ENCODE data around the gene TAS2R1.
"Not testable (repeated sequence)": the region's sequence is repeated elsewhere in the genome, so short reads cannot be mapped to it uniquely, and the experiment has no call there.

TAS2R1 gene

DNA sequence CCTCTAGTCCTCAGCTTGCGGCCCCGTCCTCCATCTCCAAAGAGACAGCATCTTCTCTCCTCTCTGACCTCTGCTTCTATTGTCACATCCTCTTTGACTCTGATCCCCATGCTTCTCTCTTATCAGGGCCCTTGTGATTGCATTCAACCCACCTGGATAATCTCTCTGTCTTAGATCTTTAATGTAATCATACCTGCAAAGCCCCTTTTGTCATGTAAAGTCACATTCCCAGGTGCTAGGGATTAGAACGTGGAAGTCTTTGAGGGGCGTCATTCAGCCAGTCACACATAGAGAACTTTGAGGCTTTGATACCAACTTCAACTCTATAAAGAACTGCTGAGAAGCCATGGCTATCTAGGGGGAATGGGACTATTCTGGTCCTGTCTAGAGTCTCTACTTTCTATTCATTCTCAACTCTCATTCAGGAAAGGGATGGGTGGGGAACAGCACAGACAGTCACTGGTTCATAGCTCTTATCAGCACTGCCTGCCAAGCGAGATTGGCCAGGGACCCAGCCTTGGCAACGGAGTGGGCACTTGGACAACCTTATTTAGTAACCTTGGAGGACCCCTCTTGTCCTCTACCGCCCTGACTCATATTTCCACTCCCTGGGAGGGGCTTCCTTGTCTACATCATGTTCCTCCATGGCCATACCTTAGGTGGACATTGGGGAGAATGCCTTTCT lies 29.0 kb downstream of the TAS2R1 start:
- Histone ChIP-seq H3K4me1 (ENCODE audit: control insufficient read depth, insufficient read depth, low read length) (peaks cover 8% of the 10 kb centered on the region), H3K36me3 (ENCODE audit: control insufficient read depth, insufficient read depth, low read length) (no peaks in the 10 kb centered on the region), H3K27me3 (ENCODE audit: control insufficient read depth, insufficient read depth, low read length) (peaks cover 8% of the 10 kb centered on the region), H3K9me3 (ENCODE audit: control insufficient read depth, low read length) (no peaks in the 10 kb centered on the region), H3K9ac (ENCODE audit: low read length) (no peak overlapping the region), H3K4me3 (ENCODE audit: low read length) (no peak overlapping the region)

DNA sequence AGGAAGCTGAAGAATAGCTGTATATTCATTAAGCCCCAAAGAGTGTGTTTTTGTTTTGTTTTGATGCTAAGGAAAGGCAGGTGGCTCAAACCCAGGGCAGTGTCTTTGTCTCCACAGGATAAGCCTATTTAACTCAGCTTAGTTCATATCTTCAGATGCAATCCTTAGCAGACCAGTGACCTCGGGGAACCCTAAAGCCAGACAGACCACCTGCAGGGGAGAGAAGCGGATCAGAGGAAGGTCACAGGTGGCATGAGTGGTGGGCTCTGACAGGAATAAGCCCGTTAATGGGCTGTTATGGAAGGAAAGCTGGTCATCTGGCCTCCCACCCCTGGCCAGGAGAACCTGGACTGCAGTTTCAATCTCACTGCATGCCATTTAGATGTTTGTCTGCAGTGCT lies 30.8 kb downstream of the TAS2R1 start:
- Histone ChIP-seq H3K27me3 (ENCODE audit: control insufficient read depth, insufficient read depth, low read length) (peaks cover 8% of the 10 kb centered on the region), H3K4me3 (ENCODE audit: low read length) (no peak overlapping the region), H3K36me3 (ENCODE audit: control insufficient read depth, insufficient read depth, low read length) (no peaks in the 10 kb centered on the region), H3K9ac (ENCODE audit: low read length) (no peak overlapping the region), H3K9me3 (ENCODE audit: control insufficient read depth, low read length) (no peaks in the 10 kb centered on the region), H3K4me1 (ENCODE audit: control insufficient read depth, insufficient read depth, low read length) (peaks cover 8% of the 10 kb centered on the region)

DNA sequence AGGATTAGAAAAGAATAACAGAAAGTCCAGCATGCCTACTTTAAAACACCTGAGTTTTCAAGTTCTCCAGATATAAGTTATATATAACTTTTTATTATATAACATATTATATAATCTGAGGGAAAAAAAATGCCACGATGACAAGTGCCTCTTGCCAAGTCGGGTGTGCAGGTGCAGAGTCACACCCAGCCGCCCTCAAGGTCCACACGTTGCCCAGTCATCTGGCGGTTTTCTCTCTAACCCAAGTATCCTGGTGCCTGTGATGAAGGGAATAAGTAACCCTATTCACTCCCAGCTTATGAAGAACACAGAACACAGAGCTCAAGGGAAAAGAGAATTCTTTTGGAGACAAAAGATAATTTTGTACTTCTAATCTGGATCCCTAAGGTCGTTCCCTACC lies 31.8 kb downstream of the TAS2R1 start:
- H3K9me3 ChIP-seq (ENCODE audit: control insufficient read depth, low read length); H3K4me3 ChIP-seq (ENCODE audit: low read length); H3K9ac ChIP-seq (ENCODE audit: low read length); H3K4me1 ChIP-seq (ENCODE audit: control insufficient read depth, insufficient read depth, low read length); H3K36me3 ChIP-seq (ENCODE audit: control insufficient read depth, insufficient read depth, low read length); H3K27me3 ChIP-seq (ENCODE audit: control insufficient read depth, insufficient read depth, low read length): not testable (repeated sequence)

GRCh38 chr5:9597322-9597721 lies 32.8 kb downstream of the TAS2R1 start:
- H3K36me3 ChIP-seq (ENCODE audit: control insufficient read depth, insufficient read depth, low read length); H3K4me3 ChIP-seq (ENCODE audit: low read length); H3K4me1 ChIP-seq (ENCODE audit: control insufficient read depth, insufficient read depth, low read length); H3K9me3 ChIP-seq (ENCODE audit: control insufficient read depth, low read length); H3K27me3 ChIP-seq (ENCODE audit: control insufficient read depth, insufficient read depth, low read length); H3K9ac ChIP-seq (ENCODE audit: low read length): not testable (repeated sequence)

DNA sequence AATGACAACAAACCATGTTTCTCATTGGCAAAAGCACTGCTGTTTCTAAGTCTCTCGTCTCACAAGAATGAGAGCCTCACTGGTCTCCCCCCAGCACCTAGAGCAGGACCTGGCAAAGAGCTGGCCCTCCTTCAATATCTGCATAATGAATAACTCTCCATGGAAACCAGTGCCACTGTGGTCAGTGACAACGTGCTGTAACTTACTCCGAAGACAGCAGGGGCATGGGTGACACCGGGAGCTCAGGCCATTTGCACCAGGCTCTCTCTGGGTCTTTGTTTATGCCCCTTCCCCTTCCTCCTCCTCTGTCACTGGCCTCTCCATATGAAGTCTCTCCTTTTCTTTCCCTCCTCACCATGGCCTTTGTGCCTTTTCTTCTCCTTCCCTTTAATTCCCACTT lies 33.3 kb downstream of the TAS2R1 start:
- no peaks in the 10 kb centered on the region for H3K36me3 ChIP-seq (ENCODE audit: control insufficient read depth, insufficient read depth, low read length)
- H3K4me1 ChIP-seq (ENCODE audit: control insufficient read depth, insufficient read depth, low read length) = peaks cover 8% of the 10 kb centered on the region
- no peak overlapping the region for H3K9ac ChIP-seq (ENCODE audit: low read length)
- no peak overlapping the region for H3K4me3 ChIP-seq (ENCODE audit: low read length)
- H3K9me3 ChIP-seq (ENCODE audit: control insufficient read depth, low read length) = no peaks in the 10 kb centered on the region
- H3K27me3 ChIP-seq (ENCODE audit: control insufficient read depth, insufficient read depth, low read length) = peaks cover 8% of the 10 kb centered on the region

DNA sequence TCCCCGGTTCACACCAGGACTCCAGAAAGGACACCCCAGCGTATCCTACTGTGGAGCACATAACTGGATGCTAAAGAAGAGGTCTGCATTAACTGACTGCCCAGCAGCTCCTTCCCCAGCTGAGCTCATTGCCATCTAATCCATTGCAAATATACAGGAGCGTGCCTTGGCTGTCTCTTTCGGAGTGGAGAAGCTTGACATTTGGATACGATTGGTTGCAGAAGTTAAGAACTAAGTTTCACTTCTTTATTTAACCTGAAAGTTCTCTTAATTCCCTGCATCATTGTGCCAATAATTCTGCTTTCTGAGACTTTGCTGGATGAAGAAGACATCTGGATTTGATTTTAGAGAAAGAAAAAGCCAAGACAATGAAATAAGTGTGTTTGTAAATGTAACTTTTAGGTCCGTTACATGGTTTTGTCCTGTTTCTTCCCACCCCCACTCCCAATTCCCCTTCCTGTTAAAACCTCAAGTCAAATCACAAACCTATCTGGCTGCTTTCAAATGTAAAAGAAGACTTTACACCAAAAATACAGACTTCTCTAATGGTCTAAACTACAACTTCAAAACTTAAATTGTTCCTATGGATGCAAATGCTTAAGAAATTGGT lies 33.9 kb downstream of the TAS2R1 start:
- Histone ChIP-seq H3K9me3 (ENCODE audit: control insufficient read depth, low read length) (no peaks in the 10 kb centered on the region), H3K4me3 (ENCODE audit: low read length) (no peak overlapping the region), H3K27me3 (ENCODE audit: control insufficient read depth, insufficient read depth, low read length) (peaks cover 8% of the 10 kb centered on the region), H3K9ac (ENCODE audit: low read length) (no peak overlapping the region), H3K36me3 (ENCODE audit: control insufficient read depth, insufficient read depth, low read length) (no peaks in the 10 kb centered on the region), H3K4me1 (ENCODE audit: control insufficient read depth, insufficient read depth, low read length) (peaks cover 8% of the 10 kb centered on the region)

- Histone ChIP-seq H3K27me3 (ENCODE audit: control insufficient read depth, insufficient read depth, low read length) (peaks cover 8% of the 10 kb centered on the region), H3K36me3 (ENCODE audit: control insufficient read depth, insufficient read depth, low read length) (no peaks in the 10 kb centered on the region), H3K9ac (ENCODE audit: low read length) (no peak overlapping the region), H3K9me3 (ENCODE audit: control insufficient read depth, low read length) (no peaks in the 10 kb centered on the region), H3K4me1 (ENCODE audit: control insufficient read depth, insufficient read depth, low read length) (peaks cover 8% of the 10 kb centered on the region), H3K4me3 (ENCODE audit: low read length) (no peak overlapping the region)
These were observed 35.2 kb downstream of the TAS2R1 start for GRCh38 chr5:9594913-9595312.

GRCh38 chr5:9589049-9589835 lies 40.9 kb downstream of the TAS2R1 start:
- Histone ChIP-seq H3K9me3 (ENCODE audit: control insufficient read depth, low read length) (no peaks in the 10 kb centered on the region), H3K4me3 (ENCODE audit: low read length) (no peak overlapping the region), H3K27me3 (ENCODE audit: control insufficient read depth, insufficient read depth, low read length) (no peaks in the 10 kb centered on the region), H3K4me1 (ENCODE audit: control insufficient read depth, insufficient read depth, low read length) (no peaks in the 10 kb centered on the region), H3K36me3 (ENCODE audit: control insufficient read depth, insufficient read depth, low read length) (no peaks in the 10 kb centered on the region), H3K9ac (ENCODE audit: low read length) (no peak overlapping the region)

- no peak overlapping the region for H3K9ac ChIP-seq (ENCODE audit: low read length)
- H3K4me3 ChIP-seq (ENCODE audit: low read length) = no peak overlapping the region
- no peaks in the 10 kb centered on the region for H3K36me3 ChIP-seq (ENCODE audit: control insufficient read depth, insufficient read depth, low read length)
- no peaks in the 10 kb centered on the region for H3K27me3 ChIP-seq (ENCODE audit: control insufficient read depth, insufficient read depth, low read length)
- no peaks in the 10 kb centered on the region for H3K9me3 ChIP-seq (ENCODE audit: control insufficient read depth, low read length)
- H3K4me1 ChIP-seq (ENCODE audit: control insufficient read depth, insufficient read depth, low read length) = no peaks in the 10 kb centered on the region
These were observed 41.9 kb downstream of the TAS2R1 start for GRCh38 chr5:9588254-9588653.

- H3K4me1 ChIP-seq (ENCODE audit: control insufficient read depth, insufficient read depth, low read length) = no peaks in the 10 kb centered on the region
- no peaks in the 10 kb centered on the region for H3K9me3 ChIP-seq (ENCODE audit: control insufficient read depth, low read length)
- no peak overlapping the region for H3K4me3 ChIP-seq (ENCODE audit: low read length)
- no peaks in the 10 kb centered on the region for H3K36me3 ChIP-seq (ENCODE audit: control insufficient read depth, insufficient read depth, low read length)
- no peak overlapping the region for H3K9ac ChIP-seq (ENCODE audit: low read length)
- no peaks in the 10 kb centered on the region for H3K27me3 ChIP-seq (ENCODE audit: control insufficient read depth, insufficient read depth, low read length)
These were observed 43.0 kb downstream of the TAS2R1 start for GRCh38 chr5:9587135-9587534.

DNA sequence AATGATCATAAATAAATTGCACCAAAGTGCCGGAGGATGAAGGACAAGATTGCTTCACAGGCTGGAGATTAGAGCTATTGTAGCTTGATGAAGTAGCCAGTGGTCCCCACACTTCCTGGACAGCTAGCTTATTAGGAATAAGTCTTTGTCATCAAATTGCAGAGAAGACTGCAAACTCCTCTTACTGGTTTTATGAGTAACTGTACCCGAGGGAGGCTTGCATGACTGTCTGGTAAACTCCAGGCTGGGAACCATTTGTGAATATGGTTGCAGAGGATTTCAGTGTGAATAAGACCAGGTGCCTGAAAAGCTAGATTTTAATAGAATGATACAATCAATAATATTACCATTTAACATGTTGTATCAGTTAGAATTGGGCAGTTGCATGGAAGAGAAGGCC lies 47.7 kb downstream of the TAS2R1 start:
- no peaks in the 10 kb centered on the region for H3K27me3 ChIP-seq (ENCODE audit: control insufficient read depth, insufficient read depth, low read length)

More for the DNA sequence above, 47.7 kb downstream of the TAS2R1 start:
- Histone ChIP-seq H3K4me1 (ENCODE audit: control insufficient read depth, insufficient read depth, low read length) (no peaks in the 10 kb centered on the region), H3K4me3 (ENCODE audit: low read length) (no peak overlapping the region), H3K9ac (ENCODE audit: low read length) (no peak overlapping the region), H3K36me3 (ENCODE audit: control insufficient read depth, insufficient read depth, low read length) (no peaks in the 10 kb centered on the region), H3K9me3 (ENCODE audit: control insufficient read depth, low read length) (no peaks in the 10 kb centered on the region)

Data from mucosa of stomach (tissue), 1 donor.